Mesendoderm (in vitro differentiated cells): Measurements from ENCODE around the gene PVALB.

Experiments
- DNase-seq: peaks from one replicate; pipeline ENCODE4 v3.0.0; 2013
- H2AK5ac ChIP-seq: 2 replicates; pipeline ENCODE4 v1.6.1; 2013; ENCODE audit warnings: low read length, inconsistent platforms
- H2BK120ac ChIP-seq: 2 replicates; pipeline ENCODE4 v1.6.1; 2013; ENCODE audit warnings: low read depth, mild to moderate bottlenecking, low read length, moderate library complexity, mixed read lengths
- H2BK15ac ChIP-seq: replicated peaks from 2 replicates; pipeline ENCODE4 v1.6.1; 2013; ENCODE audit warnings: low read depth, mild to moderate bottlenecking, moderate library complexity
- H2BK5ac ChIP-seq: 2 replicates; pipeline ENCODE4 v1.6.1; 2013; ENCODE audit warnings: low read length, inconsistent platforms
- H3K18ac ChIP-seq: 2 replicates; pipeline ENCODE4 v1.6.1; 2013; ENCODE audit warnings: mild to moderate bottlenecking, low read length, mixed read lengths
- H3K23ac ChIP-seq: one replicate; pipeline ENCODE4 v1.6.1; 2013; ENCODE audit warnings: low read length
- H3K27ac ChIP-seq: 2 replicates; pipeline ENCODE4 v1.5.1; 2013; ENCODE audit warnings: low read depth, mild to moderate bottlenecking, inconsistent platforms, low read length, moderate library complexity
- H3K27me3 ChIP-seq: 2 replicates; pipeline ENCODE4 v1.6.1; 2013; ENCODE audit warnings: low read length, control low read depth, mild to moderate bottlenecking, inconsistent platforms; ENCODE audit not compliant: insufficient read depth, poor library complexity
- H3K36me3 ChIP-seq: 2 replicates; pipeline ENCODE4 v1.6.1; 2013; ENCODE audit warnings: low read length, inconsistent platforms; ENCODE audit not compliant: control insufficient read depth, insufficient read depth
- H3K4ac ChIP-seq: one replicate; pipeline ENCODE4 v1.6.1; 2013; ENCODE audit warnings: low read depth, mild to moderate bottlenecking, low read length, moderate library complexity
- H3K4me1 ChIP-seq: 2 replicates; pipeline ENCODE4 v1.6.1; 2013; ENCODE audit warnings: low read depth, low read length, inconsistent platforms; ENCODE audit not compliant: control insufficient read depth
- H3K4me2 ChIP-seq: 2 replicates; pipeline ENCODE4 v1.6.1; 2013; ENCODE audit warnings: low read length
- H3K4me3 ChIP-seq: 2 replicates; pipeline ENCODE4 v1.5.1; 2013; ENCODE audit warnings: mild to moderate bottlenecking, low read length
- H3K56ac ChIP-seq: one replicate; pipeline ENCODE4 v1.6.1; 2013; ENCODE audit warnings: low read length
- H3K79me1 ChIP-seq: 2 replicates; pipeline ENCODE4 v1.6.1; 2013; ENCODE audit warnings: low read length, inconsistent platforms
- H3K79me2 ChIP-seq: 2 replicates; pipeline ENCODE4 v1.6.1; 2013; ENCODE audit warnings: mild to moderate bottlenecking, low read length; ENCODE audit not compliant: control insufficient read depth, insufficient read depth
- H3K9ac ChIP-seq: 2 replicates; pipeline ENCODE4 v1.6.1; 2013; ENCODE audit warnings: low read length, inconsistent platforms
- H4K5ac ChIP-seq: one replicate; pipeline ENCODE4 v1.6.1; 2013; ENCODE audit warnings: low read length
- H4K8ac ChIP-seq: one replicate; pipeline ENCODE4 v1.6.1; 2013; ENCODE audit warnings: low read depth, mild to moderate bottlenecking, control low read depth, low read length, moderate library complexity
- WGBS: extraction: QIAGEN DNeasy Blood & Tissue Kit; methylation state at CpG from one replicate; pipeline ENCODE4 v1.1.7; 2013; ENCODE audit warnings: low lambda C conversion rate, missing lambda C conversion rate; ENCODE audit not compliant: insufficient coverage; ENCODE audit errors: extremely low coverage; 5-methylcytosine and 5-hydroxymethylcytosine counted together

Gene PVALB

GRCh38 chr22:36781656-36782627, 34.9 kb downstream of the PVALB start:
- Histone ChIP-seq H3K4me2 (no peak overlapping the region), H3K4me3 (no peak overlapping the region), H3K36me3 (no peaks in the 10 kb centered on the region), H3K56ac (peak overlapping the region; percentile 70), H3K18ac (no peak overlapping the region), H3K79me2 (no peaks in the 10 kb centered on the region), H3K23ac (no peak overlapping the region), H2BK15ac (no peak overlapping the region), H2BK5ac (no peak overlapping the region), H3K4ac (no peak overlapping the region), H2BK120ac (no peak overlapping the region), H2AK5ac (no peak overlapping the region), H3K27me3 (no peaks in the 10 kb centered on the region), H4K5ac (no peak overlapping the region), H4K8ac (no peak overlapping the region), H3K4me1 (no peaks in the 10 kb centered on the region), H3K27ac (no peak overlapping the region), H3K9ac (no peak overlapping the region), H3K79me1 (no peaks in the 10 kb centered on the region)
- peak; percentile 90 for DNase-seq
- WGBS: no CpG with 5 or more reads among the region's 33 CpGs

- no peaks in the 10 kb centered on the region for H3K27me3 ChIP-seq
- H3K27ac ChIP-seq: no peak overlapping the region
- H2AK5ac ChIP-seq: no peak overlapping the region
- H3K18ac ChIP-seq: no peak overlapping the region
- H4K8ac ChIP-seq: no peak overlapping the region
- H3K4me2 ChIP-seq: no peak overlapping the region
- H2BK120ac ChIP-seq: no peak overlapping the region
- no peak overlapping the region for H3K4me3 ChIP-seq
- H3K79me1 ChIP-seq: no peaks in the 10 kb centered on the region
- DNase-seq: no peak
- no peaks in the 10 kb centered on the region for H3K36me3 ChIP-seq
- H3K56ac ChIP-seq: no peak overlapping the region
- H2BK5ac ChIP-seq: no peak overlapping the region
- H3K79me2 ChIP-seq: no peaks in the 10 kb centered on the region
- no peak overlapping the region for H3K9ac ChIP-seq
- H2BK15ac ChIP-seq: no peak overlapping the region
- no peak overlapping the region for H4K5ac ChIP-seq
- H3K4me1 ChIP-seq: no peaks in the 10 kb centered on the region
- H3K4ac ChIP-seq: no peak overlapping the region
- no peak overlapping the region for H3K23ac ChIP-seq
Observed at GRCh38 chr22:36778020-36778419, 38.8 kb downstream of the PVALB start.

- no peak overlapping the region for H2BK15ac ChIP-seq
- H3K79me1 ChIP-seq: no peaks in the 10 kb centered on the region
- H3K4ac ChIP-seq: no peak overlapping the region
- no peak overlapping the region for H3K27ac ChIP-seq
- peak overlapping the region; percentile 21 for H4K5ac ChIP-seq
- DNase-seq: no peak
- H3K4me1 ChIP-seq: no peaks in the 10 kb centered on the region
- no peaks in the 10 kb centered on the region for H3K27me3 ChIP-seq
- no peak overlapping the region for H3K18ac ChIP-seq
- H3K4me2 ChIP-seq: peak overlapping the region; percentile 49
- H3K9ac ChIP-seq: peak overlapping the region; percentile 72
- H2BK5ac ChIP-seq: no peak overlapping the region
- no peaks in the 10 kb centered on the region for H3K79me2 ChIP-seq
- WGBS: no CpG with 5 or more reads among the region's 12 CpGs
- H3K23ac ChIP-seq: no peak overlapping the region
- peak overlapping the region; percentile 81 for H3K56ac ChIP-seq
- H3K36me3 ChIP-seq: no peaks in the 10 kb centered on the region
- H4K8ac ChIP-seq: no peak overlapping the region
- no peak overlapping the region for H2BK120ac ChIP-seq
- no peak overlapping the region for H3K4me3 ChIP-seq
- H2AK5ac ChIP-seq: no peak overlapping the region
Observed at GRCh38 chr22:36776722-36777121, 40.1 kb downstream of the PVALB start.

- no peak within 1 kb of the TSS for H4K8ac ChIP-seq
- WGBS: no CpG with 5 or more reads among the region's 43 CpGs
- no peak within 1 kb of the TSS for H2BK15ac ChIP-seq
- H3K4ac ChIP-seq: no peak within 1 kb of the TSS
- H3K27me3 ChIP-seq: no peaks in the 10 kb centered on the region
- peak within 1 kb of the TSS; percentile 79 for H3K4me2 ChIP-seq
- H3K23ac ChIP-seq: no peak within 1 kb of the TSS
- H3K27ac ChIP-seq: no peak within 1 kb of the TSS
- H2BK5ac ChIP-seq: no peak within 1 kb of the TSS
- H3K18ac ChIP-seq: peak within 1 kb of the TSS; percentile 64
- H3K36me3 ChIP-seq: no peaks in the 10 kb centered on the region
- H3K56ac ChIP-seq: peak within 1 kb of the TSS; percentile 95
- H3K79me2 ChIP-seq: no peaks in the 10 kb centered on the region
- no peaks in the 10 kb centered on the region for H3K4me1 ChIP-seq
- no peak within 1 kb of the TSS for H2AK5ac ChIP-seq
- peak within 1 kb of the TSS; percentile 21 for H4K5ac ChIP-seq
- no peaks in the 10 kb centered on the region for H3K79me1 ChIP-seq
- no peak within 1 kb of the TSS for H2BK120ac ChIP-seq
- H3K4me3 ChIP-seq: peak within 1 kb of the TSS; percentile 90
- H3K9ac ChIP-seq: peak within 1 kb of the TSS; percentile 85
- peak; percentile 100 for DNase-seq
Observed at GRCh38 chr22:36775964-36776669, 40.7 kb downstream of the PVALB start, which contains the start of gene IFT27. IFT27 (minus strand) TSS chr22:36776119; CDS start chr22:36775707, 412 bp downstream.

- no peak overlapping the region for H3K4ac ChIP-seq
- no peak overlapping the region for H4K8ac ChIP-seq
- H3K23ac ChIP-seq: no peak overlapping the region
- H3K4me1 ChIP-seq: no peaks in the 10 kb centered on the region
- peak; percentile 37 for DNase-seq
- H3K27ac ChIP-seq: no peak overlapping the region
- H3K27me3 ChIP-seq: no peaks in the 10 kb centered on the region
- peak overlapping the region; percentile 95 for H3K56ac ChIP-seq
- no peaks in the 10 kb centered on the region for H3K79me1 ChIP-seq
- H3K9ac ChIP-seq: peak overlapping the region; percentile 85
- H2AK5ac ChIP-seq: no peak overlapping the region
- H3K18ac ChIP-seq: peak overlapping the region; percentile 64
- no peak overlapping the region for H4K5ac ChIP-seq
- no peaks in the 10 kb centered on the region for H3K36me3 ChIP-seq
- peak overlapping the region; percentile 79 for H3K4me2 ChIP-seq
- no peaks in the 10 kb centered on the region for H3K79me2 ChIP-seq
- no peak overlapping the region for H2BK120ac ChIP-seq
- no peak overlapping the region for H2BK5ac ChIP-seq
- no peak overlapping the region for H2BK15ac ChIP-seq
- no CpG with 5 or more reads among the region's 23 CpGs for WGBS
- peak overlapping the region; percentile 90 for H3K4me3 ChIP-seq
Observed at GRCh38 chr22:36775586-36775963, 41.3 kb downstream of the PVALB start.
